H1 (cell line): ENCODE data around the gene CD52. TPM values are rescaled to one million over a fixed set of nuclear protein-coding genes. Genes with fewer than 3 reads are reported as not detected.

ENCODE experiments used
- CTCF ChIA-PET: fragments of 300-600 bp; sonication (Branson Sonifier 250); formaldehyde crosslinking; loops from one replicate; lab custom pipeline; 2021; ENCODE audit not compliant: partially characterized antibody; lab: Charles Lee
- POLR2A ChIA-PET: fragments of 300-600 bp; sonication (Branson Sonifier 250); formaldehyde crosslinking; loops from one replicate; lab custom pipeline; 2021; ENCODE audit warnings: inconsistent platforms; ENCODE audit not compliant: partially characterized antibody; lab: Charles Lee
- DNase-seq, 2 experiments: peaks; one replicate each; pipeline versions ENCODE4 v3.0.0 to v3.0.0-alpha.2; 2010 to 2022; ENCODE audit warnings: low spot score in 2 of 2, low read depth in 1 of 2, mixed read lengths in 1 of 2
- FAIRE-seq: peaks from 2 replicates; lab custom pipeline; 2011; peaks lifted over from hg19 to GRCh38; lab: Jason Lieb, UNC
- H2AFZ ChIP-seq: 2 replicates; pipeline ENCODE4 v1.8.1; 2012; ENCODE audit warnings: low read length, inconsistent platforms
- H2AK5ac ChIP-seq: 2 replicates; pipeline ENCODE4 v1.6.1; 2013; ENCODE audit warnings: low read depth, low read length
- H2BK120ac ChIP-seq: replicated peaks from 2 replicates; pipeline ENCODE3; 2013; ENCODE audit warnings: low read depth, low read length, inconsistent platforms
- H2BK12ac ChIP-seq: 2 replicates; pipeline ENCODE4 v1.6.1; 2013; ENCODE audit warnings: low read depth, low read length
- H2BK15ac ChIP-seq: 2 replicates; pipeline ENCODE4 v1.6.1; 2013; ENCODE audit warnings: low read length
- H2BK20ac ChIP-seq: 2 replicates; pipeline ENCODE4 v1.6.1; 2013; ENCODE audit warnings: low read length
- H2BK5ac ChIP-seq: 2 replicates; pipeline ENCODE4 v1.6.1; 2013; ENCODE audit warnings: low read depth, low read length
- H3K14ac ChIP-seq: 2 replicates; pipeline ENCODE4 v1.6.1; 2013; ENCODE audit warnings: inconsistent platforms; ENCODE audit not compliant: insufficient read length
- H3K18ac ChIP-seq: 2 replicates; pipeline ENCODE4 v1.6.1; 2013; ENCODE audit warnings: low read length; ENCODE audit errors: extremely low read depth
- H3K23ac ChIP-seq: 2 replicates; pipeline ENCODE4 v1.6.1; 2013; ENCODE audit warnings: inconsistent platforms; ENCODE audit not compliant: insufficient read length
- H3K23me2 ChIP-seq: 2 replicates; pipeline ENCODE4 v1.6.1; 2013; ENCODE audit warnings: low read depth, low read length
- H3K27ac ChIP-seq: 2 replicates; pipeline ENCODE4 v1.6.1; 2011; ENCODE audit warnings: low read depth, low read length, inconsistent platforms
- H3K27me3 ChIP-seq, 4 experiments: replicated peaks in 1 of 4; 1 replicate in 1 of 4; 2 replicates in 3 of 4; pipeline versions ENCODE4 v1.6.1 to v1.8.1; 2011 to 2013; ENCODE audit warnings: low read length in 3 of 4, mild to moderate bottlenecking in 3 of 4, inconsistent platforms in 2 of 4, mixed read lengths in 2 of 4, moderate library complexity in 1 of 4; ENCODE audit not compliant: control insufficient read depth in 3 of 4, insufficient read depth in 3 of 4; ENCODE audit errors: extremely low read depth in 1 of 4
- H3K36me3 ChIP-seq, 4 experiments: 2 replicates each; pipeline versions ENCODE4 v1.6.1 to v1.8.1; 2011 to 2013; ENCODE audit warnings: mild to moderate bottlenecking in 4 of 4, low read length in 3 of 4, moderate library complexity in 2 of 4, control low read depth in 1 of 4, inconsistent platforms in 1 of 4; ENCODE audit not compliant: insufficient read depth in 4 of 4, control insufficient read depth in 2 of 4
- H3K4ac ChIP-seq: replicated peaks from 2 replicates; pipeline ENCODE3; 2013; ENCODE audit warnings: low read length, low read depth, mixed read lengths, inconsistent platforms; ENCODE audit not compliant: insufficient read length
- H3K4me1 ChIP-seq, 4 experiments: replicated peaks in 1 of 4; 1 replicate in 1 of 4; 2 replicates in 3 of 4; pipeline versions ENCODE4 v1.6.1 to v1.8.1; 2011 to 2013; ENCODE audit warnings: low read length in 3 of 4, inconsistent platforms in 2 of 4, mixed read lengths in 1 of 4; ENCODE audit not compliant: insufficient read depth in 4 of 4, control insufficient read depth in 3 of 4
- H3K4me2 ChIP-seq, 2 experiments: 2 replicates each; pipeline versions ENCODE4 v1.6.1 to v1.8.1; 2011 to 2013; ENCODE audit warnings: low read depth in 2 of 2, low read length in 2 of 2, control low read depth in 1 of 2, inconsistent platforms in 1 of 2, mild to moderate bottlenecking in 1 of 2; ENCODE audit not compliant: insufficient read depth in 1 of 2
- H3K4me3 ChIP-seq, 4 experiments: fragments of 200-600, 300-600 bp in 1 of 4; sonication (generic), shearing (Covaris generic), sonication (Bioruptor Twin) in 1 of 4; 2 replicates each; pipeline versions ENCODE4 v1.5.1 to v1.8.1; 2011 to 2016; ENCODE audit warnings: low read length in 4 of 4, low read depth in 3 of 4, control low read depth in 2 of 4, inconsistent platforms in 2 of 4, mild to moderate bottlenecking in 2 of 4, mixed read lengths in 1 of 4, moderate library complexity in 1 of 4; ENCODE audit not compliant: insufficient read depth in 2 of 4; ENCODE audit errors: extremely low read depth in 1 of 4
- H3K56ac ChIP-seq: replicated peaks from 2 replicates; pipeline ENCODE3; 2013; ENCODE audit warnings: low read depth, mild to moderate bottlenecking, mixed read lengths, low read length, inconsistent platforms; ENCODE audit not compliant: insufficient read length
- H3K79me1 ChIP-seq: 2 replicates; pipeline ENCODE4 v1.6.1; 2013; ENCODE audit warnings: low read depth, low read length, control low read depth
- H3K79me2 ChIP-seq, 2 experiments: 2 replicates each; pipeline versions ENCODE4 v1.6.1 to v1.8.1; 2012 to 2013; ENCODE audit warnings: low read length in 2 of 2, mild to moderate bottlenecking in 2 of 2, inconsistent platforms in 1 of 2; ENCODE audit not compliant: insufficient read depth in 2 of 2, control insufficient read depth in 1 of 2
- H3K9ac ChIP-seq, 4 experiments: replicated peaks in 1 of 4; 1 replicate in 1 of 4; 2 replicates in 3 of 4; pipeline versions ENCODE4 v1.6.1 to v1.8.1; 2011 to 2013; ENCODE audit warnings: low read depth in 3 of 4, low read length in 3 of 4, control low read depth in 2 of 4, mild to moderate bottlenecking in 2 of 4, moderate library complexity in 2 of 4, inconsistent platforms in 1 of 4; ENCODE audit errors: extremely low read depth in 1 of 4
- H3K9me3 ChIP-seq, 2 experiments: 2 replicates each; pipeline versions ENCODE4 v1.6.1 to v1.8.1; 2012 to 2013; ENCODE audit warnings: mild to moderate bottlenecking in 2 of 2, moderate library complexity in 2 of 2, control low read depth in 1 of 2, inconsistent platforms in 1 of 2, low read depth in 1 of 2, low read length in 1 of 2, mixed read lengths in 1 of 2; ENCODE audit not compliant: insufficient read depth in 2 of 2
- H4K20me1 ChIP-seq, 2 experiments: replicated peaks in 1 of 2; 2 replicates each; pipeline versions ENCODE3 to v1.8.1; 2011 to 2013; ENCODE audit warnings: inconsistent platforms in 2 of 2, low read length in 2 of 2, mild to moderate bottlenecking in 1 of 2; ENCODE audit not compliant: insufficient read depth in 2 of 2, control insufficient read depth in 1 of 2
- H4K5ac ChIP-seq: 2 replicates; pipeline ENCODE4 v1.6.1; 2013; ENCODE audit warnings: low read length, low read depth, mixed read lengths, inconsistent platforms; ENCODE audit not compliant: insufficient read length
- H4K8ac ChIP-seq: 2 replicates; pipeline ENCODE4 v1.8.0; 2013; ENCODE audit warnings: mild to moderate bottlenecking, moderate library complexity, low read length, inconsistent platforms; ENCODE audit not compliant: insufficient read depth; ENCODE audit errors: extremely low read depth
- H4K91ac ChIP-seq: replicated peaks from 2 replicates; pipeline ENCODE3; 2013; ENCODE audit warnings: low read length, mixed read lengths, inconsistent platforms; ENCODE audit not compliant: insufficient read length
- CHD2 ChIP-seq: IDR thresholded peaks from 2 replicates; pipeline ENCODE4 v1.6.1; 2012; ENCODE audit warnings: low read length, improper control_type of control experiment
- CREB1 ChIP-seq: IDR thresholded peaks from 2 replicates; pipeline ENCODE4 v1.6.1; 2012; ENCODE audit warnings: inconsistent platforms
- CTBP2 ChIP-seq: IDR thresholded peaks from 2 replicates; pipeline ENCODE4 v1.7.0; 2011; ENCODE audit warnings: borderline replicate concordance, mild to moderate bottlenecking, moderate library complexity, mixed read lengths, low read length; ENCODE audit not compliant: insufficient read depth, insufficient read length
- GABPA ChIP-seq: IDR thresholded peaks from 2 replicates; pipeline ENCODE4 v1.6.1; 2011; ENCODE audit warnings: mild to moderate bottlenecking, low read length, moderate library complexity, borderline replicate concordance; ENCODE audit not compliant: insufficient read depth
- KDM5A ChIP-seq: fragments of 200-600 bp; IDR thresholded peaks from 2 replicates; pipeline ENCODE4 v1.7.1; 2012; ENCODE audit warnings: mild to moderate bottlenecking, low read length, inconsistent platforms, mixed read lengths
- POU5F1 ChIP-seq: IDR thresholded peaks from 2 replicates; pipeline ENCODE4 v1.6.1; 2011; ENCODE audit warnings: low read depth, mild to moderate bottlenecking, low read length, moderate library complexity
- SAP30 ChIP-seq: fragments of 300-600 bp; sonication (generic); IDR thresholded peaks from 2 replicates; pipeline ENCODE4 v1.7.1; 2012; ENCODE audit warnings: low read length, moderate library complexity, mild to moderate bottlenecking, inconsistent platforms; ENCODE audit not compliant: insufficient read depth, insufficient replicate concordance
- TAF7 ChIP-seq: optimal IDR thresholded peaks from 2 replicates; pipeline ENCODE3; 2011; ENCODE audit warnings: low read depth, mild to moderate bottlenecking, inconsistent platforms, low read length, moderate library complexity, borderline replicate concordance
- YY1 ChIP-seq: IDR thresholded peaks from 2 replicates; pipeline ENCODE4 v1.6.1; 2011; ENCODE audit warnings: low read depth, mild to moderate bottlenecking, low read length
- WGBS, 2 experiments: shearing (Covaris generic) in 1 of 2; methylation state at CpG; one replicate each; pipeline versions ENCODE4 v1.1.6 to v1.1.7; 2013 to 2015; ENCODE audit warnings: low lambda C conversion rate in 2 of 2, mixed read lengths in 2 of 2, inconsistent platforms in 1 of 2, low coverage in 1 of 2, missing lambda C conversion rate in 1 of 2; ENCODE audit not compliant: insufficient replicate concordance in 2 of 2, insufficient coverage in 1 of 2, insufficient read length in 1 of 2; ENCODE audit errors: extremely low coverage in 1 of 2, missing lambda C conversion rate in 1 of 2; 5-methylcytosine and 5-hydroxymethylcytosine counted together
- polyA plus RNA-seq, 7 experiments: library from polyadenylated mRNA; depleted of rRNA in 3 of 7; stranded (reverse) in 5 of 7; unstranded in 2 of 7; fragments of >200 nt in 5 of 7; fragments of 200-250 nt in 2 of 7; gene quantifications; 1 replicate in 5 of 7; 2 replicates in 1 of 7; 4 replicates in 1 of 7; pipeline versions ENCODE4 v1.2.1 to v1.2.3, GENCODE V29; 2011 to 2013; ENCODE audit warnings: missing spikeins in 2 of 7, mixed read lengths in 2 of 7
- total RNA-seq: library from RNA; stranded (reverse); fragmentation: NEBNext Ultra II Directional; extraction: Animal tissue kit (Norgen Biotek cat#: 25700); gene quantifications from 2 replicates; pipeline ENCODE4 v1.2.1, GENCODE V29; 2021
- TF ChIP-seq, protein P1 (sequence below): IDR thresholded peaks from 2 replicates; pipeline ENCODE4 v1.6.1; 2012; ENCODE audit warnings: inconsistent platforms
- TF ChIP-seq, protein P2 (sequence below), 3 experiments: IDR thresholded peaks; 1 replicate in 2 of 3; 2 replicates in 1 of 3; pipeline versions ENCODE4 v1.5.1 to v1.6.1; 2011; ENCODE audit warnings: low read length in 3 of 3, mild to moderate bottlenecking in 3 of 3, inconsistent platforms in 2 of 3, low read depth in 1 of 3, moderate library complexity in 1 of 3; ENCODE audit not compliant: insufficient read depth in 1 of 3; ENCODE audit errors: control extremely low read depth in 1 of 3

CD52 gene
- total and polyA plus RNA-seq, 2 of the 8 experiments (the other 6 are each of a cell fraction or from before 2014, with no cell fraction given) = 2.4 to 3.1 TPM

DNA sequence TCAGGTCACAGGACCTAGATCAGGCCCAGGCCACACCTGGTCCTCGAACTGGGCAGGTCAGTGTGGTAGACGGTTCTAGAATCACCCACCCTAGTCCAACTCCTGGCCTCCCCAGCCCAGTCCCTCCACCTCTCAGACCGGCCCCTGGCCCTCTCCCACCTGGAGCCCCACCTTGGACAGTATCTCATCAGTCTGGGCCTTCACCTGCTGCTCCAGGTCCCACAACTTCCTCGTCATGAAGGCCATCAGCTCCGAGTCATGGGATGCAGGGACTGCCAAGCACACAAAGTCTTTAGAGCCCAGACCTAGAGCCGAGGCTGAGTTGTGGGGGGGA is 20.0 kb upstream of the CD52 start:
- no peak overlapping the region for H3K14ac ChIP-seq
- H2BK120ac ChIP-seq = no peak overlapping the region
- POLR2A ChIA-PET = interaction anchor here (0.5 to 0.9 kb wide), 2 partner anchors 8 to 77 kb away, joined by 3 read pairs; no protein-coding TSS in a partner anchor
- H3K79me1 ChIP-seq = no peaks in the 10 kb centered on the region
- no peaks in the 10 kb centered on the region for H3K4me1 ChIP-seq
- peaks cover 0 to 3% of the 10 kb centered on the region in 2 experiments for H4K20me1 ChIP-seq
- DNase-seq (no peak), FAIRE-seq (no peak)
- no peak overlapping the region for H3K9ac ChIP-seq
- no peaks in the 10 kb centered on the region for H3K23me2 ChIP-seq
- peak overlapping the region; percentile 35; the same call in 1 of the 2 replicates for H4K8ac ChIP-seq
- H3K56ac ChIP-seq = no peak overlapping the region
- H4K5ac ChIP-seq = no peak overlapping the region
- H2BK5ac ChIP-seq = no peak overlapping the region
- no peak overlapping the region for H2BK12ac ChIP-seq
- WGBS, 2 experiments = 66% methylated on average over 6 of the region's 6 CpGs; no CpG with 5 or more reads in 1 of the 2 experiments
- H3K9me3 ChIP-seq = no peaks in the 10 kb centered on the region
- H3K23ac ChIP-seq = no peak overlapping the region
- H3K18ac ChIP-seq = no peak overlapping the region; the same call in 1 of the 2 replicates
- no peak overlapping the region for H2AK5ac ChIP-seq
- no peak overlapping the region for H4K91ac ChIP-seq
- CTCF ChIA-PET = interaction anchor here (0.8 to 57.0 kb wide), 4 partner anchors 5 to 233 kb away, joined by 3 to 1530 read pairs (median 766); partner anchors contain the start of genes CD52, SH3BGRL3 and UBXN11
- H2BK15ac ChIP-seq = no peak overlapping the region
- H2BK20ac ChIP-seq = no peak overlapping the region
- no peak overlapping the region for H3K4me3 ChIP-seq
- no peaks in the 10 kb centered on the region for H3K79me2 ChIP-seq
- H3K4ac ChIP-seq = no peak overlapping the region
- no peaks in the 10 kb centered on the region for H3K27me3 ChIP-seq
- H3K4me2 ChIP-seq = no peak overlapping the region
- no peak overlapping the region for H2AFZ ChIP-seq
- H3K36me3 ChIP-seq = no peaks in the 10 kb centered on the region
- no peak overlapping the region for H3K27ac ChIP-seq
- TF ChIP-seq, protein P1, sequence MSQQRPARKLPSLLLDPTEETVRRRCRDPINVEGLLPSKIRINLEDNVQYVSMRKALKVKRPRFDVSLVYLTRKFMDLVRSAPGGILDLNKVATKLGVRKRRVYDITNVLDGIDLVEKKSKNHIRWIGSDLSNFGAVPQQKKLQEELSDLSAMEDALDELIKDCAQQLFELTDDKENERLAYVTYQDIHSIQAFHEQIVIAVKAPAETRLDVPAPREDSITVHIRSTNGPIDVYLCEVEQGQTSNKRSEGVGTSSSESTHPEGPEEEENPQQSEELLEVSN = no peak
- no peak for TF ChIP-seq GABPA
- TF ChIP-seq CTBP2 = no peak
- TF ChIP-seq SAP30 = no peak
- no peak for TF ChIP-seq YY1
- no peak for TF ChIP-seq TAF7
- TF ChIP-seq CREB1 = no peak
- TF ChIP-seq POU5F1 = no peak
- TF ChIP-seq KDM5A = no peak
- TF ChIP-seq, protein P2, sequence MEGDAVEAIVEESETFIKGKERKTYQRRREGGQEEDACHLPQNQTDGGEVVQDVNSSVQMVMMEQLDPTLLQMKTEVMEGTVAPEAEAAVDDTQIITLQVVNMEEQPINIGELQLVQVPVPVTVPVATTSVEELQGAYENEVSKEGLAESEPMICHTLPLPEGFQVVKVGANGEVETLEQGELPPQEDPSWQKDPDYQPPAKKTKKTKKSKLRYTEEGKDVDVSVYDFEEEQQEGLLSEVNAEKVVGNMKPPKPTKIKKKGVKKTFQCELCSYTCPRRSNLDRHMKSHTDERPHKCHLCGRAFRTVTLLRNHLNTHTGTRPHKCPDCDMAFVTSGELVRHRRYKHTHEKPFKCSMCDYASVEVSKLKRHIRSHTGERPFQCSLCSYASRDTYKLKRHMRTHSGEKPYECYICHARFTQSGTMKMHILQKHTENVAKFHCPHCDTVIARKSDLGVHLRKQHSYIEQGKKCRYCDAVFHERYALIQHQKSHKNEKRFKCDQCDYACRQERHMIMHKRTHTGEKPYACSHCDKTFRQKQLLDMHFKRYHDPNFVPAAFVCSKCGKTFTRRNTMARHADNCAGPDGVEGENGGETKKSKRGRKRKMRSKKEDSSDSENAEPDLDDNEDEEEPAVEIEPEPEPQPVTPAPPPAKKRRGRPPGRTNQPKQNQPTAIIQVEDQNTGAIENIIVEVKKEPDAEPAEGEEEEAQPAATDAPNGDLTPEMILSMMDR (IDR thresholded peaks at IDR 0.05; ENCODE audit: control extremely low read depth in 1 of 3, insufficient read depth in 1 of 3, low read depth in 1 of 3, low read length in 3 of 3) = no peak
- no peak for TF ChIP-seq CHD2
